ENCODE results near the gene METTL3. TPM values are rescaled to one million over a fixed set of nuclear protein-coding genes. Genes with fewer than 3 reads are reported as not detected.
A peak's percentile ranks its signal among the peaks of the same experiment; 100 is the strongest.

METTL3 gene
- total and polyA plus RNA-seq, 2 of the 13 experiments (the other 11 are each of a cell fraction or from before 2014, with no cell fraction given), result 123 to 130 TPM

- TF ChIP-seq TSC22D2 (CRISPR knock-in tag; IDR thresholded peaks at IDR 0.05; ENCODE audit: borderline replicate concordance) (peak; percentile 97), HNRNPLL (IDR thresholded peaks at IDR 0.05; ENCODE audit: low read depth, low read length, poor library complexity, severe bottlenecking) (peak; percentile 28), TEAD2 (CRISPR knock-in tag; IDR thresholded peaks at IDR 0.05) (peak; percentile 90; the same call in 1 of the 2 replicates), ZFYVE20 (CRISPR knock-in tag; IDR thresholded peaks at IDR 0.05; ENCODE audit: borderline replicate concordance, low read depth) (peak; percentile 94), ZNF20 (CRISPR knock-in tag; IDR thresholded peaks at IDR 0.05) (0 out of 2 replicates have a peak, but pooled peaks have one; percentile 17), CREB1 (IDR thresholded peaks at IDR 0.05) (peak; percentile 90), CREB1 (CRISPR knock-in tag; IDR thresholded peaks at IDR 0.05) (peak; percentile 99), TBP (CRISPR knock-in tag; IDR thresholded peaks at IDR 0.05) (no peak), ATF7 (IDR thresholded peaks at IDR 0.05) (no peak), ATF7 (CRISPR knock-in tag; IDR thresholded peaks at IDR 0.05) (no peak), ARNTL (CRISPR knock-in tag; IDR thresholded peaks at IDR 0.05) (peak; percentile 86), ZNF740 (CRISPR knock-in tag; IDR thresholded peaks at IDR 0.05) (no peak), NFAT5 (CRISPR knock-in tag; IDR thresholded peaks at IDR 0.05) (peak; percentile 11; the same call in 1 of the 2 replicates), ZFP41 (CRISPR knock-in tag; IDR thresholded peaks at IDR 0.05; ENCODE audit: borderline replicate concordance) (no peak), CSRNP1 (CRISPR knock-in tag; IDR thresholded peaks at IDR 0.05) (peak; percentile 97), CCAR2 (optimal IDR thresholded peaks at IDR 0.05; ENCODE audit: low read depth, low read length) (peak; percentile 51), ZFP1 (CRISPR knock-in tag; IDR thresholded peaks at IDR 0.05) (peak; percentile 86), MTERF4 (CRISPR knock-in tag; IDR thresholded peaks at IDR 0.05) (no peak), CHD2 (IDR thresholded peaks at IDR 0.05; ENCODE audit: low read depth, low read length) (peak; percentile 83), SP2 (CRISPR knock-in tag; IDR thresholded peaks at IDR 0.05) (peak; percentile 71)
Measured at GRCh38 chr14:21510735-21511657, at the start of gene METTL3 (continued).
